ENCODE data around the gene HOXB6.

DNA sequence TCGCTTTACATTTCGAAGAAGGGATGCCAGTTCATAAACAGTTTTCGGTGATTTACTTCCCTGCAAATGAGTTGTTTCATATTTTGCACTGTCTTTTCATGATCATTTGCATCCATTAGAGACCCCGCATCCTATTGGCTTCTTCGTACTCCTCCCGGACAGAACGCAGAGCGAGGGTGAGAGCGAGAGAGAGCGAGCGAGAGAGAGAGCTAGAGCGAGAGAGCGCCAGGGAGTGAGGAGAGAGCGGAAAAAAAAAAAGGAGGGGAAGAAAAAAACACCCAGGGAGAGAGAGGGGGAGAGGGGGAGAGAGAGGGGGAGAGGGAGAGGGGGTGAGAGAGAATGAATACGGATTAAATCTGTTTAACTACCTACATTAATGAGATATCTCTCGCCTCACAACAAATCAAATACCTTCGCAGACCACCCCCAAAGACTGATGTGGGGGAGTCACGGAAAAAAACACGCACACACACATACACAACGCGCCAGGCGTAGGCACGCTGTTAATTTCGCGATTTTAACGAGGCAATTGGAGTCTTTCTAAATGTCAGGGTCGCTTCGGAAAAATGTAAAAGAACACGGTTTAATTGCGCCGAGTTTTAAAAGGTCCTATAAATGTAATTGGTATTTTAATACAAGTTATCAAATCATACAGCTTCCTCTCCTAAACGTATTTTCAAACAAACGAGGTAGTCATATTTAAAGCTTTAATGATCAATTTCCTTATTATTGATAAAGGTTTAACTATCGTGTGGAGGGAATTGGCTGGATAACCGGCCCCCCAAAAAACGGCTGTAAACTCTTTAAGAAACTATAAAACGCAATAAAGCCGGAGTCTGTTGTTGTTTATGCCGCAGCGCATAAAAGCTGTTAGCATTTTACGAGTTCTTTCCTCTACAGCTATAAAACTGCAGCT, 10.5 kb upstream of the HOXB6 start, which contains the start of gene HOXB8:
- TF ChIP-seq, protein P1, sequence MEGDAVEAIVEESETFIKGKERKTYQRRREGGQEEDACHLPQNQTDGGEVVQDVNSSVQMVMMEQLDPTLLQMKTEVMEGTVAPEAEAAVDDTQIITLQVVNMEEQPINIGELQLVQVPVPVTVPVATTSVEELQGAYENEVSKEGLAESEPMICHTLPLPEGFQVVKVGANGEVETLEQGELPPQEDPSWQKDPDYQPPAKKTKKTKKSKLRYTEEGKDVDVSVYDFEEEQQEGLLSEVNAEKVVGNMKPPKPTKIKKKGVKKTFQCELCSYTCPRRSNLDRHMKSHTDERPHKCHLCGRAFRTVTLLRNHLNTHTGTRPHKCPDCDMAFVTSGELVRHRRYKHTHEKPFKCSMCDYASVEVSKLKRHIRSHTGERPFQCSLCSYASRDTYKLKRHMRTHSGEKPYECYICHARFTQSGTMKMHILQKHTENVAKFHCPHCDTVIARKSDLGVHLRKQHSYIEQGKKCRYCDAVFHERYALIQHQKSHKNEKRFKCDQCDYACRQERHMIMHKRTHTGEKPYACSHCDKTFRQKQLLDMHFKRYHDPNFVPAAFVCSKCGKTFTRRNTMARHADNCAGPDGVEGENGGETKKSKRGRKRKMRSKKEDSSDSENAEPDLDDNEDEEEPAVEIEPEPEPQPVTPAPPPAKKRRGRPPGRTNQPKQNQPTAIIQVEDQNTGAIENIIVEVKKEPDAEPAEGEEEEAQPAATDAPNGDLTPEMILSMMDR (tag by site-specific recombination; IDR thresholded peaks at IDR 0.05), result no peak
- TF ChIP-seq ZNF174 (tag by site-specific recombination; IDR thresholded peaks at IDR 0.05) (no peak), ZNF549 (tag by site-specific recombination; IDR thresholded peaks at IDR 0.05) (no peak), RBAK (tag by site-specific recombination; IDR thresholded peaks at IDR 0.05) (no peak), TCF7L2 (IDR thresholded peaks at IDR 0.05; ENCODE audit: borderline replicate concordance, low read depth, low read length) (peak; percentile 75), ZNF791 (tag by site-specific recombination; IDR thresholded peaks at IDR 0.05) (no peak)
